SU-DHL-6 (cell line): ENCODE results near the gene IRF9.

Source experiments
- H2AFZ ChIP-seq: fragments of 200-600 bp; sonication (generic); 2 replicates; pipeline ENCODE4 v1.6.1; 2014; ENCODE audit warnings: low read depth, mild to moderate bottlenecking, moderate library complexity, mixed read lengths, antibody characterized with exemption, low read length; ENCODE audit not compliant: severe bottlenecking
- H3F3A ChIP-seq: fragments of 200-600 bp; shearing (Covaris generic); 2 replicates; pipeline ENCODE4 v1.6.0; 2016; ENCODE audit warnings: antibody characterized with exemption, mild to moderate bottlenecking; ENCODE audit not compliant: insufficient read depth
- H3K27ac ChIP-seq: fragments of 200-600 bp; sonication (generic); 2 replicates; pipeline ENCODE4 v1.5.1; 2016; ENCODE audit warnings: low read depth, mild to moderate bottlenecking, low read length, moderate library complexity, mixed read lengths
- H3K27me3 ChIP-seq: fragments of 200-600 bp; sonication (generic), shearing (Covaris generic); 2 replicates; pipeline ENCODE4 v1.6.0; 2014; ENCODE audit warnings: mild to moderate bottlenecking, low read length
- H3K36me3 ChIP-seq: fragments of 200-600 bp; sonication (generic); 2 replicates; pipeline ENCODE4 v1.6.1; 2014; ENCODE audit warnings: mild to moderate bottlenecking, low read length, mixed read lengths
- H3K4me2 ChIP-seq: fragments of 300-600, 200-600 bp; shearing (Covaris generic), sonication (generic); 2 replicates; pipeline ENCODE4 v1.6.0; 2014; ENCODE audit warnings: low read length, low read depth, mild to moderate bottlenecking; ENCODE audit not compliant: poor library complexity, severe bottlenecking
- H3K4me3 ChIP-seq: fragments of 200-600 bp; sonication (generic); 2 replicates; pipeline ENCODE4 v1.5.1; 2014; ENCODE audit warnings: antibody characterized with exemption, low read length, mild to moderate bottlenecking, mixed read lengths; ENCODE audit not compliant: insufficient read depth, poor library complexity, severe bottlenecking
- H3K79me2 ChIP-seq: fragments of 200-600 bp; sonication (generic); 2 replicates; pipeline ENCODE4 v1.6.1; 2014; ENCODE audit warnings: mild to moderate bottlenecking, low read length, moderate library complexity; ENCODE audit not compliant: insufficient read depth
- H3K9ac ChIP-seq: fragments of 200-600 bp; sonication (generic); 2 replicates; pipeline ENCODE4 v1.7.0; 2014; ENCODE audit warnings: mild to moderate bottlenecking, low read length
- H3K9me2 ChIP-seq: fragments of 200-600 bp; sonication (generic); replicated peaks from 2 replicates; pipeline ENCODE4 v1.6.1; 2014; ENCODE audit warnings: low read length; ENCODE audit not compliant: insufficient read depth
- H3K9me3 ChIP-seq: fragments of 200-600 bp; sonication (generic); 2 replicates; pipeline ENCODE4 v1.6.1; 2014; ENCODE audit warnings: low read length, mixed read lengths; ENCODE audit not compliant: insufficient read depth
- H4K20me1 ChIP-seq: fragments of 200-600 bp; sonication (generic); 2 replicates; pipeline ENCODE4 v1.6.1; 2014; ENCODE audit warnings: low read depth, mild to moderate bottlenecking, antibody characterized with exemption, low read length, moderate library complexity, mixed read lengths
- EZH2phosphoT487 ChIP-seq: fragments of 200-600 bp; sonication (generic), shearing (Covaris generic); conservative IDR thresholded peaks from 2 replicates; pipeline ENCODE4 v1.6.1; 2018; ENCODE audit warnings: mild to moderate bottlenecking, antibody characterized with exemption, low read length, moderate library complexity, mixed read lengths
- TF ChIP-seq, protein P1 (sequence below): fragments of 200-600 bp; sonication (generic); IDR thresholded peaks from one replicate; pipeline ENCODE4 v1.5.1; 2017; ENCODE audit warnings: antibody characterized with exemption, mild to moderate bottlenecking, low read length, moderate library complexity; ENCODE audit not compliant: insufficient read depth, poor library complexity, severe bottlenecking

Gene IRF9

DNA sequence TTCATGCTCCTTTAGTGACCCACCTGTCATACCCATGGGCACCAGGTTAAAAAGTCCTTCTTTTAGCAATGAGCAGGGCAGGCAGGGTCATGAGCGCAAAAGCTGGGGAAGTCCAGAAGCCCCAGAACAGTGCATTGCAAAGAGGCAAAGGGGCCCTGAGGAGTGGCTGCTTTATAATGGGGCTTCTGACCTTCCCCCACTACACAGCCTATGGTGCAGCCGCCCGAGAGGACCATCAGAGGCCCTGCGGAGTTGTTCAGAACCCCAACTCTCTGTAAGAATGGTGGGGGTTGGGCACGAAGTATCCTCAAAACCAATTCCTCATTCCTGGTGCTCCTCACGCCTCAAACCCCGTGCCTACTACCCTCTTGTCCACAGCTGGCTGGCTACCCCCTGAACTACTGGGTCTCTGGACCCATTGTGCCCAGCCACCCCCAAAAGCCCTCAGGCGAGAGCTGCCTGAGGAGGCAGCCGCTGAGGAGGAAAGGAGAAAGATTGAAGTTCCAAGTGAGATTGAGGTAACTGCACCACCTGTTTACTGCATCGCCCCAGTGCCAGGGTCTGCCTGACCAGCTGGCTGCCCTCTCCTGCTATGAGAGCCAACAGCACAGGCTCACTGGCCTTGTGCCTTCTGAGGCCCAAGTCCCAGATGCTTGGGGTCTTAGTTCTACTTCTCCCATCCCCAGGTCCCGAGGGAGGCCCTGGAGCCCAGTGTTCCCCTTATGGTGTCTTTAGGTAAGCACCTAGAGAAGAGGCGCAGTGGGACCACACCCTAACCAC is 17.5 kb downstream of the IRF9 start:
- no peaks in the 10 kb centered on the region for H3K27me3 ChIP-seq
- no peaks in the 10 kb centered on the region for H3F3A ChIP-seq
- no peaks in the 10 kb centered on the region for H3K9me2 ChIP-seq
- H3K9ac ChIP-seq: no peak overlapping the region
- no peaks in the 10 kb centered on the region for H3K36me3 ChIP-seq
- no peaks in the 10 kb centered on the region for H3K9me3 ChIP-seq
- H3K4me2 ChIP-seq: no peak overlapping the region
- no peak overlapping the region for H3K4me3 ChIP-seq
- no peaks in the 10 kb centered on the region for H4K20me1 ChIP-seq
- TF ChIP-seq, protein P1, sequence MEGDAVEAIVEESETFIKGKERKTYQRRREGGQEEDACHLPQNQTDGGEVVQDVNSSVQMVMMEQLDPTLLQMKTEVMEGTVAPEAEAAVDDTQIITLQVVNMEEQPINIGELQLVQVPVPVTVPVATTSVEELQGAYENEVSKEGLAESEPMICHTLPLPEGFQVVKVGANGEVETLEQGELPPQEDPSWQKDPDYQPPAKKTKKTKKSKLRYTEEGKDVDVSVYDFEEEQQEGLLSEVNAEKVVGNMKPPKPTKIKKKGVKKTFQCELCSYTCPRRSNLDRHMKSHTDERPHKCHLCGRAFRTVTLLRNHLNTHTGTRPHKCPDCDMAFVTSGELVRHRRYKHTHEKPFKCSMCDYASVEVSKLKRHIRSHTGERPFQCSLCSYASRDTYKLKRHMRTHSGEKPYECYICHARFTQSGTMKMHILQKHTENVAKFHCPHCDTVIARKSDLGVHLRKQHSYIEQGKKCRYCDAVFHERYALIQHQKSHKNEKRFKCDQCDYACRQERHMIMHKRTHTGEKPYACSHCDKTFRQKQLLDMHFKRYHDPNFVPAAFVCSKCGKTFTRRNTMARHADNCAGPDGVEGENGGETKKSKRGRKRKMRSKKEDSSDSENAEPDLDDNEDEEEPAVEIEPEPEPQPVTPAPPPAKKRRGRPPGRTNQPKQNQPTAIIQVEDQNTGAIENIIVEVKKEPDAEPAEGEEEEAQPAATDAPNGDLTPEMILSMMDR: no peak
- TF ChIP-seq EZH2phosphoT487: no peak
- H2AFZ ChIP-seq: no peak overlapping the region
- no peaks in the 10 kb centered on the region for H3K79me2 ChIP-seq
- no peak overlapping the region for H3K27ac ChIP-seq

- Histone ChIP-seq H3K4me2 (no peak overlapping the region), H3K9me3 (no peaks in the 10 kb centered on the region), H3K27me3 (no peaks in the 10 kb centered on the region), H3K36me3 (no peaks in the 10 kb centered on the region), H4K20me1 (no peaks in the 10 kb centered on the region), H3K9ac (no peak overlapping the region), H3K4me3 (no peak overlapping the region), H3K27ac (no peak overlapping the region), H2AFZ (no peak overlapping the region), H3F3A (no peaks in the 10 kb centered on the region), H3K9me2 (no peaks in the 10 kb centered on the region), H3K79me2 (no peaks in the 10 kb centered on the region)
- TF ChIP-seq, protein P1: no peak
- TF ChIP-seq EZH2phosphoT487: no peak
These were observed 18.4 kb downstream of the IRF9 start for GRCh38 chr14:24179294-24179960.

DNA sequence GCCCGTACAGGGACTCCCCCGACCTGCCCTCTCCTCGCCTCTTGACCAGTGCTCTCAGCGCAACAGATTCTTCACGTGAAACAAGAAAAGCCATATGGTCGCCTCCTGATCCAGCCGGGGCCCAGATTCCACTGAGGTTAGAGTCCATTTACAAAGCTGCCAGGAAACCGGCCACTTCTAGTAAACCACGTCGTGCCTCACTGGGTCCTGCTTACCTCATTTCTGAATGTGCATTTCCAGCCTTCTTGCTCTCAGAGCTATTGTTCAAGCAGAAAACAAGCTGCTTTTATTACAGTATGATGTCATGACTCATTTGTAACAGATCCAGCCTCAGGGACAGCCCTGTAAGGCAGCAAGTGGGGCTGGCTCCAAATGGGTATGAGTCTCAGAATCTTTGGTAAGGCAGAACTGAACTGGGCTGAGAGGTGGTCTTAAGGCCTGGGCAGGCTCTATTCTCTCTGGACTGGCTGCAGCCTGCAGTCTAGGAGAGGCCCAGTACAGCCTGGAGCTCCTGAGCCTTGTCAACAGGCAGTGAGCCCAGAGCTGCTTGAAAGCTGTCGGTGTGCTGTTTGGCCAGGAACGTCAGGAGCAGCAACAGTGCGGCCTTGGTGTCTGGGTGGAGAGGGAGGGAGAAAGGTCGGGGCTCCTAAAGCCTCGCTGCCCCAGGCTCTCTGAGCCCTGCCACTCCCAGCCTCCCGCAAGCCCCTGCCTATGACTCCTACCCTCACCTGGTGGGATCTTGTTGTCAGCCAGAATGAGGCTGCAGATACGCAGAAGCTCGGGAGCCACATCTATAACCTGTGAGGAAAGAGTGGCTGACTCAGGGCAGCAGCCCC is 19.1 kb downstream of the IRF9 start:
- H3K9ac ChIP-seq: no peak overlapping the region
- no peaks in the 10 kb centered on the region for H4K20me1 ChIP-seq

More for the DNA sequence above, 19.1 kb downstream of the IRF9 start:
- Histone ChIP-seq H3K4me3 (no peak overlapping the region), H3K9me3 (no peaks in the 10 kb centered on the region), H3K79me2 (no peaks in the 10 kb centered on the region), H3K36me3 (no peaks in the 10 kb centered on the region), H3K27ac (no peak overlapping the region), H2AFZ (no peak overlapping the region), H3F3A (no peaks in the 10 kb centered on the region), H3K4me2 (no peak overlapping the region), H3K9me2 (no peaks in the 10 kb centered on the region), H3K27me3 (no peaks in the 10 kb centered on the region)
- TF ChIP-seq, protein P1: no peak
- no peak for TF ChIP-seq EZH2phosphoT487
